Right cardiac atrium (tissue), 5 donors: ENCODE data around the gene ZNF287. TPM values are rescaled to one million over a fixed set of nuclear protein-coding genes. Genes with fewer than 3 reads are reported as not detected.

Experiments
- ATAC-seq, 2 donors: fragments of 200-7000 bp; cut with Tn5 transposase; one replicate each; pipeline versions ENCODE4 v1.8.0 to v1.9.1; 2020; ENCODE audit warnings: moderate library complexity in 2 of 2, mild to moderate bottlenecking in 1 of 2
- DNase-seq, 3 donors: peaks; one replicate each; pipeline ENCODE4 v3.0.0-alpha.2; 2020
- H3K27ac ChIP-seq: one replicate; pipeline ENCODE4 v1.5.1; 2013; ENCODE audit warnings: mild to moderate bottlenecking, low read length, control low read depth, moderate library complexity
- H3K27me3 ChIP-seq: one replicate; pipeline ENCODE4 v1.6.1; 2013; ENCODE audit not compliant: control insufficient read depth, insufficient read depth
- H3K4me1 ChIP-seq: one replicate; pipeline ENCODE4 v1.6.1; 2013; ENCODE audit warnings: low read length; ENCODE audit not compliant: control insufficient read depth, insufficient read depth
- H3K4me3 ChIP-seq: one replicate; pipeline ENCODE4 v1.5.1; 2013; ENCODE audit warnings: low read length, control low read depth
- H3K9me3 ChIP-seq: one replicate; pipeline ENCODE4 v1.6.1; 2013; ENCODE audit warnings: low read length; ENCODE audit not compliant: control insufficient read depth
- WGBS: extraction: QIAGEN DNeasy Blood & Tissue Kit; methylation state at CpG from one replicate; pipeline ENCODE4 v1.1.7; 2013; 5-methylcytosine and 5-hydroxymethylcytosine counted together
- intact Hi-C, 4 donors: fragments of 100-400 bp; cut with DNase I; formaldehyde crosslinking; loops; one replicate each; pipeline versions ENCODE4 v1.11.0 to v1.14.0; 2022 to 2023
- long read RNA-seq, 4 donors: library from polyadenylated mRNA; unstranded; transcript quantifications; one replicate each; pipeline ENCODE4 v2.0.0, GENCODE V29; 2020 to 2021
- polyA plus RNA-seq: library from polyadenylated mRNA; stranded (reverse); fragments of 200-250 nt; gene quantifications from one replicate; pipeline ENCODE4 v1.2.3, GENCODE V29; 2013
- total RNA-seq, 4 donors: library from RNA; stranded (reverse); fragmentation: NEBNext Ultra II Directional; extraction: Animal tissue kit (Norgen Biotek cat#: 25700); gene quantifications; one replicate each; pipeline ENCODE4 v1.2.1, GENCODE V29; 2021
- donor health status: healthy with polysubstance abuse.
- donor health status: DM: no; HTN: yes; CAD: no.
- donor health status: DM: no; HTN: no; CAD: no.
- donor health status: DM: no; HTN: yes; CAD: no; lungs with severe emphysema.
- donor health status: DM: yes; HTN: yes; CAD: no.

ZNF287 gene
- total RNA-seq (10 to 100 TPM in 3 of 4 donors, 1 to 10 TPM in 1; 9.4 to 12.5 (median 11.0) TPM), polyA plus RNA-seq (5.3 TPM)
- long read RNA-seq, donor 1, transcript ZNF287-202 (6 exons, 3,208 nt), result major isoform, 14 of 21 reads
- long read RNA-seq, donor 1, partial matches to known transcripts, result 4 of 21 reads
- long read RNA-seq, donor 1, other reads (novel, unspliced or antisense), result 3 of 21 reads
- long read RNA-seq, donor 2, transcript ZNF287-202 (6 exons, 3,208 nt), result major isoform, 6 of 7 reads
- long read RNA-seq, donor 2, partial matches to known transcripts, result 1 of 7 reads
- long read RNA-seq, donor 2, other reads (novel, unspliced or antisense), result 0 of 7 reads
- long read RNA-seq, donor 3, transcript ZNF287-202 (6 exons, 3,208 nt), result major isoform, 28 of 40 reads
- long read RNA-seq, donor 3, partial matches to known transcripts, result 5 of 40 reads
- long read RNA-seq, donor 3, other reads (novel, unspliced or antisense), result 5 of 40 reads
- long read RNA-seq, donor 4, transcript ZNF287-202 (6 exons, 3,208 nt), result major isoform, 16 of 22 reads
- long read RNA-seq, donor 4, partial matches to known transcripts, result 2 of 22 reads
- long read RNA-seq, donor 4, other reads (novel, unspliced or antisense), result 3 of 22 reads

DNA sequence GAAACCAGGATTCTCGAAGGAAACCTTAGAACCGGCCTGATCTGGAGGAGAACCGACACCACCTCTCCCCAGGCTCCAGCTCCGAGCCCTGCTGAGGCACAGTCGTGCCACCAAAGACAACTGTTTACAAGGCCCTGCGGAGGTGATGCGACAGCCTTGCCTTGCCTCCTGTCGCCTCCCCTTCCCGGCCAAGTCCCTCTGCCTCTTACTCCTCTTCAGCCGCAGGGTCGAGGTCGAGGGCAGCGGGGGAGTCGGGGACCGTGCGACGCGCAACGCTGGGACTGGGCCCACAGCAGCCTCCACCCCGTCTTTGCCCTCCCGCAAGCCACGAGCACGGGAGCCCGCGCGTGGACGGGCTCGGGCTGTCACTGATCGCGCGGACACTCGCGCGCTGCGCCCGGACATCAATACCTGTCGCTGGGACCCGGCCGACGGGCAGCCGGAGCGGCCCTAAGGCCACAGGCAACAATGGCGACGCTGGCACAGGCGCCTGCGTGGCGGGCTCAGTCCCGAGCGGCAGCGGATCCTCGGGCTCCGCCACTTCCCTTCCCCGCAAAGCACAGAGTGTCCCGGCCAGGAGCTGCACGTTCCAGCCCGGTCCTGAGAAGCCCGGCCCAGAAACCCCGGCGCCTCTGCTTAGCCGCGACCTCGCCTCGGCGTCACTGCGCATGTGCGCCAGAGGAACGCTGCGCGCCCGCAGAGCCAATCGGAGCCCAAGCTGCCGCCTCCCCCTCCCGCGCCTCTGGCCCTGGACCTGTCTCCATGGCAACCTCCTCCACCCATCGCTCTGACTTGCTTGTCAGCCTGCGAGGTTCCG lies at the start of gene ZNF287:
ZNF287 (minus strand) TSS at position 664 of the 817 bp plus-strand sequence. CDS start 1,473 bp downstream, outside the sequence.
- ATAC-seq (peak; percentile 99 to 100), DNase-seq (peak; percentile 96 to 99 (median 98))
- Histone ChIP-seq H3K9me3 (no peaks in the 10 kb centered on the region), H3K27me3 (no peaks in the 10 kb centered on the region), H3K4me3 (peak within 1 kb of the TSS; percentile 71), H3K4me1 (no peaks in the 10 kb centered on the region), H3K27ac (peak within 1 kb of the TSS; percentile 36)
- intact Hi-C loops, result no loop called here
- WGBS, result 3% methylated on average over 77 of the region's 77 CpGs

DNA sequence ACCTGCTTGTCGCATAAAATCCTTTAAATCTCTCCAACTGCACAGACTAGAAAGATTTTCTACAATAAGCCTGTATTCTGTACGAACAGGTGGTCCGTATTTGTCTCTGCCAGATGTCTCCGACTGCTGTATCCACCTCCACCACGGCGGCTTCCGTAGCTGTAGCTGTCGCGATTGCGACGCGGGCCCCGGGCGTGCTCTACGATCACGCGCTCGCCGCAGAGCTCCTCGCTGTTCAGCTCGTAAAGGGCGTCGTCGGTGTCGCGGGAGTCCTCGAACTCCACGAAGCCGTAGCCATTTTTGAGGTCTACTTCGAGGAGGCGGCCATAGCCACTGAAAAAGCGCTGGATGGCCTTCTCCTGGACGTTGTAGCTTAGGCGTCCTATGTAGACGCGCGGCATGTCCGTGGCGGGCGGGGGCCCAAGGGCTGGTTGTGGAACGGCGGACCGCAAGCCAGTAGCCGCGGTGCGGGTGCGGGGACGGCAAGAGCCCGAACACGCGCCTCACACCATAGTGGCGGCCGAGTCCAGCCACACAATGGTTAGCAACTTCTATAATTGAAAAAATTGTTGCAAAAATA lies 48.6 kb upstream of the ZNF287 start:
- intact Hi-C loops, result no loop called here
- Histone ChIP-seq H3K4me1 (no peaks in the 10 kb centered on the region), H3K4me3 (no peak overlapping the region), H3K9me3 (peaks cover 5% of the 10 kb centered on the region), H3K27me3 (no peaks in the 10 kb centered on the region), H3K27ac (no peak overlapping the region)
- 94% methylated on average over 53 of the region's 53 CpGs for WGBS
- no peak for DNase-seq
- ATAC-seq, result no peak

DNA sequence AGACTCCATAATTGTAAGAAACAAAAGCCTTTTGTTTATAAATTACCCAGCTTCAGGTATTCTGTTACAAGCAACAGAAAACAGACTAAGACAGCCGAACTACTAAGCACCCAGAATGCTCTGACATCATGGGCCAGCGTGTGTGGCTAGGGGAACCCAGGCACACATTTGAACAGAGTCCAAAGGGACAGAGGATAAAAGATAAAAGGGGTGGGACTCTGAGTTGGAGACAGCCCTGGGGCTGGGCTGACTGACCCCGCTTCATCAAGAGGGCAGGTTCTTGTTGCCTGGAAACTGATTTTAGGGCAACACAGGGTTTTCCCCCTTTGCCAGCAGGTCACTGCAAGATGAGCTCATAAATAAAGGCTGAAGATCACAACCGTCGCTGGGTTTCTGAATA lies 30.5 kb upstream of the ZNF287 start:
- Histone ChIP-seq H3K4me3 (no peak overlapping the region), H3K9me3 (no peaks in the 10 kb centered on the region), H3K27me3 (no peaks in the 10 kb centered on the region), H3K27ac (no peak overlapping the region), H3K4me1 (no peaks in the 10 kb centered on the region)
- DNase-seq, result no peak
- intact Hi-C loops, result no loop called here
- 67% methylated on average over 5 of the region's 5 CpGs for WGBS
- ATAC-seq, result no peak

DNA sequence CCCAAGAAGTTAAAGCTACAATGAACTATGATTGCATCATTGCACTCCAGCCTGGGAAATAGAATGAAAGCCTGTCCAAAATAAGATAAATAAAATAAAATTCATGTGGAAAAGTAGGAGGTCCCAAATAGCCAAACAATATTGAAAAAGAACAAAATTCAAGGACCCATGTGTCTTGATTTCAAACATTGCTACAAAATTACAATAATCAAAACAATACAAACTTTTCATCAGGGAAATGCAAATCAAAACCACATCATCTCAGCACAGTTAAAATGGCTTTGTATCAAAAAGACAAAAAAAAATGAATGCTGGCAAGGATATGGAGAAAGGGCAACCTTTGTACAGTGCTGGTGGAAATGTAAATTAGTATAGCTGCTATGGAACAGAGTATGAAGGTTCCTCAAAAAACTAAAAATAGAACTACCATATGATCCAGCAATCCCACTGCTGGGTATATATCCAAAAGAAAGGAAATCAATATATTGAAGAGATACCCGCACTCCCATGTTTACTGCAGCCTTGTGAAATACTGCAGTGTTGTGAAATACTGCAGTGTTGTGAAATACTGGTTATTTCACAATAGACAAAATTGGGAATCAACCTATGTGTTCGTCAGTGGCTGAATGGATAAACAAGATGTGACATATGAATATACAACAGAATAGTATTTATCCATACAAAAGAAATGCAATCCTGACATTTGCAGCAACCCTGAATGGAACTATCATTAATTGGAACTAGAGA lies 24.5 kb upstream of the ZNF287 start:
- WGBS, result 59% methylated on average over 2 of the region's 2 CpGs
- H3K9me3 ChIP-seq, result no peaks in the 10 kb centered on the region
- H3K4me3 ChIP-seq, result no peak overlapping the region
- DNase-seq, result no peak
- H3K27me3 ChIP-seq, result no peaks in the 10 kb centered on the region
- intact Hi-C loops, result no loop called here
- no peak for ATAC-seq
- no peaks in the 10 kb centered on the region for H3K4me1 ChIP-seq
- no peak overlapping the region for H3K27ac ChIP-seq

DNA sequence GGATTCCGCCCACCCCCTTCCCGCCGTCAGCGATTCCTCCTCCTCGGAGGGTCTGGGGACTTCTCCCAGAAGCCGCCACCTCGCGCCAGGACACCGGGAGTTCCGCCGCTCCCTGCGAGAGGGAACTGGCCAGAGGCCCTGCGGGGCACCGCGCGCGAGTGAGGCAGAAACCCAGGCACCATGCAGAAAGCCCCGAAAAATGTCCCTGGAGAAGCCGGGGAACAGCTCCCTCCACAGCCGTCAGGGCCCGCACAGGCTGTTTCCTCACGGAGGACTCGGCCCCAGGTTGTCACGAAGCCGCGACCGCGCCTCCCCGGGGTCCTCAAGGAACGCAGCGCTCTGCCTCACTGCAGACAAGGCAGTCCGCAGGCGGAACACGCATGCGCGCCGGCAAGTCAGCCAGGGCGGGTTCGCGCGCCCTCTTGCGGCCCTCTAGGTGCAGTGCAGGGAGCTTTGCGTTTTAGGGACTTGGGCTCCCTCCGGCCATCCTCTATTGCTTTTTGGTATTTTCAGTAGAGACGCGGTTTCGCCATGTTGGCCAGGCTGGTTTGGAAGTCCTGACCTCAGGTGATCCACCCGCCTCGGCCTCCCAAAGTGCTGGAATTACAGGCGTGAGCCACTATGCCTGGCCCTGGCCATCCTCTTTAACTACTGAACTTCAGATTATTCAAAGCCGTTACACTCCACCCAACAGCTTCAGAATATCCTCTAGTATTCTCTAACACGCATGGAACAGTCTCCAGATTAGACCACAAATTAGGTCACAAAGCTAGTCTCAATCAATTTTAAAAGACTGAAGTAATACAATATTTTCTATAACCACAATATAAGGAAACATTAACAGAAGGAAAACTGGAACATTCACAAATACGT lies 20.3 kb upstream of the ZNF287 start:
- Histone ChIP-seq H3K4me3 (peak overlapping the region; percentile 60), H3K27me3 (no peaks in the 10 kb centered on the region), H3K4me1 (no peaks in the 10 kb centered on the region), H3K27ac (peak overlapping the region; percentile 46), H3K9me3 (no peaks in the 10 kb centered on the region)
- 5% methylated on average over 53 of the region's 53 CpGs for WGBS
- ATAC-seq (peak; percentile 91 to 92), DNase-seq (peak; percentile 92 to 98 (median 97))
- intact Hi-C loops, result loop anchor here in 2 of 4 donors (5.0 to 10.0 kb wide), 2 partner anchors 52 to 65 kb away; partner anchors contain the start of gene ZNF624 (in 1 of the 2)

DNA sequence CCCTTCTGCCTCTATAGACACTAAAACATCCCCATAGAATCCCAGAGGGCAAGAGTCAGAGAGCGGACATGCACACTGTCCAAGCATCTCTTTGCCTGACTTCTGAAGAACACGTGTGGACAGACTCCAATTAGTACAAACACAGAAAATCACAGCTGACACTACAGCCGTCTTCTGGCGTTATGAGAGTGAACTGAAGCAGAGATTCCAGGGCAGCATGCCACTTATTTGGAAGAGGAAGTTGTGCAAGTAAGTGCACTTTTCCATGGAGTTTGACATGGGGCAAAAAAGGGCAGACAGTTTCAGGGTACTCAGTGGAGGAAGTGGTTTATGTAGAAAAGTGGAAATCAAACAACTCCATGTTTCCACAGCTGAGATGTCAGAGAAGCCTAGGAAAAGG lies 16.8 kb upstream of the ZNF287 start:
- intact Hi-C loops, result loop anchor here in 2 of 4 donors (5.0 to 10.0 kb wide), 2 partner anchors 48 to 69 kb away; partner anchors contain the start of gene ZNF624 (in 1 of the 2)
- no peak for ATAC-seq
- 33% methylated on average over 4 of the region's 4 CpGs for WGBS

DNA sequence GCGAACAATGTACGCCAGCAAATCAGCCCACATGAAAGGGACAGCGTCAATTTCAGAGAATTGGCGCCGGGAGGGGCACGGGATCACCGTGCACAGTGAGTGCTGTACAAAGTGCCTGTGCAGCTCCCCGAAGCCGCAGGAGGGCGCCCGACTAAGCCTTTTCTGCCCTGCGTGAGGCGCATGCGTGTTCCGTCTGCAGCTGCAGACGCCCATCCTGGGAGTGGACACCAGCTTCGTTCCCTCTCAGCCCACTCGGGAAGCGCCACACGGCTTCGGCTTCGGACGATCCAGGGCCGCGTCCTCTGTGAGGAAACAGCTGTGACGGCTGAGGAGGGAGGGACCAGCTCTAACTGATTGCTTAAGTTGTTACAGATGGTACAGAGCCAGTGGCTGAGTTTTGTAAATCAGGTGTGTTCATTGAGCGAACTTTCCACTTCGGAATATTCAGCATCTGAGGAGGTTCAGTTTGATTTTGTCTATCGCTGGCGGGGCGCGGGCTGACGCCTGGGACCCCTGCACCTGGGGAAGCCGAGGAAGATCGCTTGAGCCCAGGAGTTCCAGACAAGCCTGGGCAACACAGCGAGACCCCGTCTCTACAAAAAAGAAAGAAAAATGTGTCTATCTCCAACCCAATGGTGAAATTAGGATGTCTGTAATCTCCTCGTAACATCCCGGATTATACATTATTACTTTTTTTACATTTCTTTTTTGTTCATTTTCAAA lies 15.4 kb upstream of the ZNF287 start:
- H3K9me3 ChIP-seq, result no peaks in the 10 kb centered on the region
- ATAC-seq (peak; percentile 96 to 97), DNase-seq (peak; percentile 96 to 98 (median 98))
- H3K27ac ChIP-seq, result no peak overlapping the region
- no peaks in the 10 kb centered on the region for H3K27me3 ChIP-seq
- H3K4me3 ChIP-seq, result peak overlapping the region; percentile 15
- 14% methylated on average over 39 of the region's 39 CpGs for WGBS
- intact Hi-C loops, result loop anchor here in 1 of 4 donors (10.0 kb wide), 1 partner anchor 70 kb away; the partner anchor contains the start of gene ZNF624
- H3K4me1 ChIP-seq, result no peaks in the 10 kb centered on the region

More for the DNA sequence above, 16.8 kb upstream of the ZNF287 start:
- Histone ChIP-seq H3K4me3 (no peak overlapping the region), H3K27me3 (no peaks in the 10 kb centered on the region), H3K9me3 (no peaks in the 10 kb centered on the region), H3K4me1 (no peaks in the 10 kb centered on the region), H3K27ac (no peak overlapping the region)
- DNase-seq, result no peak

DNA sequence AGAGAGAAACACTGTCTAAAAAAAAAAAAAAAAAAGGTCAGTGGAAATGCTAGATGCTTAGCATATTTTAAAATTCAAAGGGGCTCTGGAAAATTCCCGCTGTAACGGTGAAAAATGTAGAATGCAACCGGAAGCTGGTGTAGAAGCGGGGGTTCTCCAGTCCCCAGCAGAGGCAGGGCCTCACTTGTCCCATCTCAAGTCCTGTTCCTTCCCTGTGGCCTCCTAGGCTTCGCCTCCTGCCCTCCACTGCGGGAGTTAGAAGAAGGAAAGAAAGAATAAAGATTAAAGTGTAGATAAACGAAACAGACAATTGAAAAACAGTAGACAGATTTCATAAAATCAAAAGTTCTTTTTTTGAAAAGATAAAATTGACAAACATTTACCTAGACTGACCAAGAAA lies 14.8 kb upstream of the ZNF287 start:
- Histone ChIP-seq H3K9me3 (no peaks in the 10 kb centered on the region), H3K27ac (no peak overlapping the region), H3K27me3 (no peaks in the 10 kb centered on the region), H3K4me3 (no peak overlapping the region), H3K4me1 (no peaks in the 10 kb centered on the region)
- 42% methylated on average over 7 of the region's 7 CpGs for WGBS
- ATAC-seq, result no peak
- DNase-seq, result no peak
- intact Hi-C loops, result loop anchor here in 1 of 4 donors (10.0 kb wide), 1 partner anchor 71 kb away; the partner anchor contains the start of gene ZNF624

DNA sequence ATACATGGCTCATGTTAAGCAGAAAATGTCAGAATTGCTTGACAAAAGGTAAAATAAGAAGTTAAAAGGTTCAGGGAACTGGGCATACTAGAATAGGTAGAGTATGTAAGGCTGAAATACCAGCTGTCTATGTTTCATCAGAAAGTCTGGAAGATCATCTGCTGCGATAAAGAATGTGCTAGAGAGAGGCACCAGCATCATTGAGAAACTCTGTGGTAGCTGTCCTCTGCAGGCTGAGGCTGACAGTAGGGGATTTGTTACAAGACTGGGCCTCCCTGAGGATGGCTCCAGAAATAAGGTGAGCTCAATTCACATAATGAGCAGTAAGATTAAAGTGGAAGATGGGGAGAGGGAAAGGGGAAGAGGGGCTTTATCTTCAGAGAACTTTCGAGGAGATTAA lies 4.5 kb upstream of the ZNF287 start:
- Histone ChIP-seq H3K27me3 (no peaks in the 10 kb centered on the region), H3K9me3 (no peaks in the 10 kb centered on the region), H3K27ac (no peak overlapping the region), H3K4me1 (no peaks in the 10 kb centered on the region), H3K4me3 (no peak overlapping the region)
- no peak for DNase-seq
- intact Hi-C loops, result no loop called here
- no peak for ATAC-seq
- WGBS, result 76% methylated on average over 2 of the region's 2 CpGs
